ENCODE data around the gene RPL41. TPM values are rescaled to one million over a fixed set of nuclear protein-coding genes. Genes with fewer than 3 reads are reported as not detected.

Gene RPL41
- total RNA-seq, 2 donors from 2014 or later, result 4,305 to 4,379 TPM

GRCh38 chr12:56082967-56083366 is 33.5 kb upstream of the RPL41 start:
- Histone ChIP-seq H3K27me3 (ENCODE audit: control insufficient read depth, insufficient read depth, low read length, poor library complexity, severe bottlenecking) (no peaks in the 10 kb centered on the region), H3K9ac (ENCODE audit: extremely low read depth, low read length, poor library complexity, severe bottlenecking) (no peak overlapping the region), H3K4me1 (ENCODE audit: control insufficient read depth, insufficient read depth, low read length) (no peaks in the 10 kb centered on the region), H3K36me3 (ENCODE audit: control insufficient read depth, insufficient read depth, low read length) (peaks cover 18% of the 10 kb centered on the region), H3K9me3 (ENCODE audit: control insufficient read depth, low read length) (no peaks in the 10 kb centered on the region), H3K27ac (ENCODE audit: low read depth, low read length) (peak overlapping the region; percentile 70), H3K4me3 (ENCODE audit: low read length) (no peak overlapping the region)
- H3K36me3 Mint-ChIP-seq (ENCODE audit: low read depth), result peaks cover 32% of the 10 kb centered on the region
- no peak for DNase-seq
- 100% methylated on average over 1 of the region's 3 CpGs; no CpG with 5 or more reads in 1 of the 2 experiments for WGBS, 2 experiments (ENCODE audit: insufficient coverage in 1 of 2, insufficient read length in 1 of 2)
- peaks cover 16% of the 10 kb centered on the region for H3K4me1 Mint-ChIP-seq
- no peak overlapping the region for H3K27ac Mint-ChIP-seq
- H3K27me3 Mint-ChIP-seq (ENCODE audit: insufficient read depth), result no peaks in the 10 kb centered on the region
- H3K9me3 Mint-ChIP-seq, result no peaks in the 10 kb centered on the region
- H3K4me3 Mint-ChIP-seq, result no peak overlapping the region
- TF ChIP-seq, protein P1, sequence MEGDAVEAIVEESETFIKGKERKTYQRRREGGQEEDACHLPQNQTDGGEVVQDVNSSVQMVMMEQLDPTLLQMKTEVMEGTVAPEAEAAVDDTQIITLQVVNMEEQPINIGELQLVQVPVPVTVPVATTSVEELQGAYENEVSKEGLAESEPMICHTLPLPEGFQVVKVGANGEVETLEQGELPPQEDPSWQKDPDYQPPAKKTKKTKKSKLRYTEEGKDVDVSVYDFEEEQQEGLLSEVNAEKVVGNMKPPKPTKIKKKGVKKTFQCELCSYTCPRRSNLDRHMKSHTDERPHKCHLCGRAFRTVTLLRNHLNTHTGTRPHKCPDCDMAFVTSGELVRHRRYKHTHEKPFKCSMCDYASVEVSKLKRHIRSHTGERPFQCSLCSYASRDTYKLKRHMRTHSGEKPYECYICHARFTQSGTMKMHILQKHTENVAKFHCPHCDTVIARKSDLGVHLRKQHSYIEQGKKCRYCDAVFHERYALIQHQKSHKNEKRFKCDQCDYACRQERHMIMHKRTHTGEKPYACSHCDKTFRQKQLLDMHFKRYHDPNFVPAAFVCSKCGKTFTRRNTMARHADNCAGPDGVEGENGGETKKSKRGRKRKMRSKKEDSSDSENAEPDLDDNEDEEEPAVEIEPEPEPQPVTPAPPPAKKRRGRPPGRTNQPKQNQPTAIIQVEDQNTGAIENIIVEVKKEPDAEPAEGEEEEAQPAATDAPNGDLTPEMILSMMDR (conservative IDR thresholded peaks at IDR 0.05), result no peak

DNA sequence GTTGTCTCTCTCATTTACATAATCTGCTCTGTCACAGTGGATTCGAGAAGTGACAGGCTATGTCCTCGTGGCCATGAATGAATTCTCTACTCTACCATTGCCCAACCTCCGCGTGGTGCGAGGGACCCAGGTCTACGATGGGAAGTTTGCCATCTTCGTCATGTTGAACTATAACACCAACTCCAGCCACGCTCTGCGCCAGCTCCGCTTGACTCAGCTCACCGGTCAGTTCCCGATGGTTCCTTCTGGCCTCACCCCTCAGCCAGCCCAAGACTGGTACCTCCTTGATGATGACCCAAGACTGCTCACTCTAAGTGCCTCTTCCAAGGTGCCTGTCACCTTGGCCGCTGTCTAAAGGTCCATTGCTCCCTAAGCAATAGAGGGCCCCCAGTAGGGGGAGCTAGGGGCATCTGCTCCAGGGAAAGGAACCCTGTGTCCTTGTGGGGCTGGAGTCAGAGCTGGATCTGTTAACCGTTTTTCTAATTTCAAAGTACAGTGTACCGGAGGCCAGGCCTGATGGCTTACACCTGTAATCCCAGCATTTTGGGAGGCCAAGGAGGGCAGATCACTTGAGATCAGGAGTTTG is 31.4 kb upstream of the RPL41 start:
- TF ChIP-seq, protein P1 (conservative IDR thresholded peaks at IDR 0.05), result peak; percentile 82
- H3K4me3 ChIP-seq (ENCODE audit: low read length), result no peak overlapping the region
- H3K4me3 Mint-ChIP-seq, result no peak overlapping the region
- WGBS, 2 experiments (ENCODE audit: insufficient coverage in 1 of 2, insufficient read length in 1 of 2), result 94 to 96% methylated on average over 11 to 15 of the region's 15 CpGs
- no peaks in the 10 kb centered on the region for H3K4me1 ChIP-seq (ENCODE audit: control insufficient read depth, insufficient read depth, low read length)
- peaks cover 14% of the 10 kb centered on the region for H3K4me1 Mint-ChIP-seq
- H3K9ac ChIP-seq (ENCODE audit: extremely low read depth, low read length, poor library complexity, severe bottlenecking), result no peak overlapping the region
- H3K36me3 Mint-ChIP-seq (ENCODE audit: low read depth), result peaks cover 49% of the 10 kb centered on the region
- H3K36me3 ChIP-seq (ENCODE audit: control insufficient read depth, insufficient read depth, low read length), result peaks cover 18% of the 10 kb centered on the region
- peak; percentile 90 for DNase-seq
- no peak overlapping the region for H3K27ac ChIP-seq (ENCODE audit: low read depth, low read length)
- no peaks in the 10 kb centered on the region for H3K27me3 Mint-ChIP-seq (ENCODE audit: insufficient read depth)
- H3K9me3 ChIP-seq (ENCODE audit: control insufficient read depth, low read length), result no peaks in the 10 kb centered on the region
- H3K27ac Mint-ChIP-seq, result no peak overlapping the region
- H3K9me3 Mint-ChIP-seq, result no peaks in the 10 kb centered on the region
- no peaks in the 10 kb centered on the region for H3K27me3 ChIP-seq (ENCODE audit: control insufficient read depth, insufficient read depth, low read length, poor library complexity, severe bottlenecking)

GRCh38 chr12:56086096-56086495 is 30.3 kb upstream of the RPL41 start:
- H3K9me3 ChIP-seq (ENCODE audit: control insufficient read depth, low read length), result no peaks in the 10 kb centered on the region
- TF ChIP-seq, protein P1 (conservative IDR thresholded peaks at IDR 0.05), result no peak
- no peaks in the 10 kb centered on the region for H3K4me1 ChIP-seq (ENCODE audit: control insufficient read depth, insufficient read depth, low read length)
- no peak overlapping the region for H3K9ac ChIP-seq (ENCODE audit: extremely low read depth, low read length, poor library complexity, severe bottlenecking)
- H3K27ac Mint-ChIP-seq, result peak overlapping the region; percentile 58
- H3K27me3 Mint-ChIP-seq (ENCODE audit: insufficient read depth), result no peaks in the 10 kb centered on the region
- H3K4me3 ChIP-seq (ENCODE audit: low read length), result no peak overlapping the region
- H3K36me3 ChIP-seq (ENCODE audit: control insufficient read depth, insufficient read depth, low read length), result peaks cover 22% of the 10 kb centered on the region
- WGBS, 2 experiments (ENCODE audit: insufficient coverage in 1 of 2, insufficient read length in 1 of 2), result 95% methylated on average over 3 of the region's 3 CpGs; no CpG with 5 or more reads in 1 of the 2 experiments
- H3K27ac ChIP-seq (ENCODE audit: low read depth, low read length), result no peak overlapping the region
- no peaks in the 10 kb centered on the region for H3K27me3 ChIP-seq (ENCODE audit: control insufficient read depth, insufficient read depth, low read length, poor library complexity, severe bottlenecking)
- peaks cover 56% of the 10 kb centered on the region for H3K36me3 Mint-ChIP-seq (ENCODE audit: low read depth)
- peaks cover 9% of the 10 kb centered on the region for H3K4me1 Mint-ChIP-seq
- H3K4me3 Mint-ChIP-seq, result no peak overlapping the region
- H3K9me3 Mint-ChIP-seq, result no peaks in the 10 kb centered on the region
- no peak for DNase-seq
